Measurements from ENCODE around the gene ST3GAL2.
"Not testable (repeated sequence)": the region's sequence is repeated elsewhere in the genome, so short reads cannot be mapped to it uniquely, and the experiment has no call there.

The ST3GAL2 gene

GRCh38 chr16:70378869-70379493 lies 59.9 kb downstream of the ST3GAL2 start:
- DNase-seq (ENCODE audit: insufficient read length, low spot score) (no peak), FAIRE-seq (no peak)
- TF ChIP-seq POU2F2 (IDR thresholded peaks at IDR 0.05; ENCODE audit: low read depth, low read length) = no peak
- TF ChIP-seq PAX5 (IDR thresholded peaks at IDR 0.05; ENCODE audit: insufficient read depth, low read length, severe bottlenecking) = no peak
- TF ChIP-seq TAF1 (IDR thresholded peaks at IDR 0.05; ENCODE audit: low read depth, low read length) = no peak
- no peak for TF ChIP-seq SPI1 (IDR thresholded peaks at IDR 0.05; ENCODE audit: low read depth, low read length)
- TF ChIP-seq POLR2AphosphoS5 (IDR thresholded peaks at IDR 0.05; ENCODE audit: low read depth, low read length) = no peak; the same call in 1 of the 2 replicates
- TF ChIP-seq POLR2A (IDR thresholded peaks at IDR 0.05; ENCODE audit: low read depth, low read length) = no peak

GRCh38 chr16:70377782-70378181 lies 61.1 kb downstream of the ST3GAL2 start:
- DNase-seq (ENCODE audit: insufficient read length, low spot score) = no peak
- TF ChIP-seq POU2F2 (IDR thresholded peaks at IDR 0.05; ENCODE audit: low read depth, low read length) (no peak), TAF1 (IDR thresholded peaks at IDR 0.05; ENCODE audit: low read depth, low read length) (no peak), POLR2A (IDR thresholded peaks at IDR 0.05; ENCODE audit: low read depth, low read length) (no peak), PAX5 (IDR thresholded peaks at IDR 0.05; ENCODE audit: insufficient read depth, low read length, severe bottlenecking) (no peak), SPI1 (IDR thresholded peaks at IDR 0.05; ENCODE audit: low read depth, low read length) (no peak), POLR2AphosphoS5 (IDR thresholded peaks at IDR 0.05; ENCODE audit: low read depth, low read length) (no peak)
- no peak for FAIRE-seq

- FAIRE-seq = no peak
- no peak for DNase-seq (ENCODE audit: insufficient read length, low spot score)
- no peak for TF ChIP-seq SPI1 (IDR thresholded peaks at IDR 0.05; ENCODE audit: low read depth, low read length)
- TF ChIP-seq POLR2A (IDR thresholded peaks at IDR 0.05; ENCODE audit: low read depth, low read length) = 0 out of 2 replicates have a peak, but pooled peaks have one; percentile 38
- TF ChIP-seq PAX5 (IDR thresholded peaks at IDR 0.05; ENCODE audit: insufficient read depth, low read length, severe bottlenecking) = no peak
Measured at GRCh38 chr16:70375636-70376611, 63.0 kb downstream of the ST3GAL2 start.

GRCh38 chr16:70374213-70374612 lies 64.7 kb downstream of the ST3GAL2 start:
- TF ChIP-seq SPI1 (IDR thresholded peaks at IDR 0.05; ENCODE audit: low read depth, low read length) (no peak), POU2F2 (IDR thresholded peaks at IDR 0.05; ENCODE audit: low read depth, low read length) (no peak), TAF1 (IDR thresholded peaks at IDR 0.05; ENCODE audit: low read depth, low read length) (no peak), PAX5 (IDR thresholded peaks at IDR 0.05; ENCODE audit: insufficient read depth, low read length, severe bottlenecking) (no peak), POLR2AphosphoS5 (IDR thresholded peaks at IDR 0.05; ENCODE audit: low read depth, low read length) (no peak), POLR2A (IDR thresholded peaks at IDR 0.05; ENCODE audit: low read depth, low read length) (no peak)
- DNase-seq (ENCODE audit: insufficient read length, low spot score) (no peak), FAIRE-seq (no peak)

GRCh38 chr16:70372921-70373728 lies 65.8 kb downstream of the ST3GAL2 start:
- TF ChIP-seq POLR2A (IDR thresholded peaks at IDR 0.05; ENCODE audit: low read depth, low read length) = peak; percentile 30; the same call in 1 of the 2 replicates
- TF ChIP-seq POU2F2 (IDR thresholded peaks at IDR 0.05; ENCODE audit: low read depth, low read length) = no peak
- TF ChIP-seq SPI1 (IDR thresholded peaks at IDR 0.05; ENCODE audit: low read depth, low read length) = no peak
- DNase-seq (ENCODE audit: insufficient read length, low spot score) (no peak), FAIRE-seq (no peak)

DNA sequence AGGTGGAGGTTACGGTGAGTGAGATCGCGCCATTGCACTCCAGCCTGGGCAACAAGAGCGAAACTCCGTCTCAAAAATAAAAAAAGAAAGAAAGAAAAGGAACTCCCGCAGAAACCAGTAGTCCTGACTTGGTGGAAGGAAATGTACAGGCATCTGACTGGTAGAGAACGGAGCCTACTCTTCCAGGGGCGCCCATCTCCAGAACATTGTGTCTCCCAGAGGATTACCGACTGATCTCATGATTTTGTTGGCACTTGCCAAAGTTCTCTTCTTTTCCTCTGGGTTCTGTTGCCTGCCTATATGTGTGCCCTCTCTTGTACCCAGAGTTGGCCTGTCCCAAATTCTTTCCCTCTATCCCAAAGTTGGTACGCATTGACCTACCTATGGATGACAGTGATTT lies 68.0 kb downstream of the ST3GAL2 start:
- DNase-seq (ENCODE audit: insufficient read length, low spot score) = no peak
- no peak for FAIRE-seq
- TF ChIP-seq POLR2A (IDR thresholded peaks at IDR 0.05; ENCODE audit: low read depth, low read length) (no peak), POU2F2 (IDR thresholded peaks at IDR 0.05; ENCODE audit: low read depth, low read length) (no peak), PAX5 (IDR thresholded peaks at IDR 0.05; ENCODE audit: insufficient read depth, low read length, severe bottlenecking) (no peak), POLR2AphosphoS5 (IDR thresholded peaks at IDR 0.05; ENCODE audit: low read depth, low read length) (no peak), SPI1 (IDR thresholded peaks at IDR 0.05; ENCODE audit: low read depth, low read length) (no peak), TAF1 (IDR thresholded peaks at IDR 0.05; ENCODE audit: low read depth, low read length) (no peak)

GRCh38 chr16:70370145-70370544 lies 68.8 kb downstream of the ST3GAL2 start:
- DNase-seq (ENCODE audit: insufficient read length, low spot score) = not testable (repeated sequence)
- FAIRE-seq = peak; percentile 79

GRCh38 chr16:70364399-70364798 lies 74.5 kb downstream of the ST3GAL2 start:
- FAIRE-seq (no peak), DNase-seq (ENCODE audit: insufficient read length, low spot score) (peak; percentile 15)
- no peak for TF ChIP-seq TAF1 (IDR thresholded peaks at IDR 0.05; ENCODE audit: low read depth, low read length)
- no peak for TF ChIP-seq SPI1 (IDR thresholded peaks at IDR 0.05; ENCODE audit: low read depth, low read length)
- no peak for TF ChIP-seq POU2F2 (IDR thresholded peaks at IDR 0.05; ENCODE audit: low read depth, low read length)

DNA sequence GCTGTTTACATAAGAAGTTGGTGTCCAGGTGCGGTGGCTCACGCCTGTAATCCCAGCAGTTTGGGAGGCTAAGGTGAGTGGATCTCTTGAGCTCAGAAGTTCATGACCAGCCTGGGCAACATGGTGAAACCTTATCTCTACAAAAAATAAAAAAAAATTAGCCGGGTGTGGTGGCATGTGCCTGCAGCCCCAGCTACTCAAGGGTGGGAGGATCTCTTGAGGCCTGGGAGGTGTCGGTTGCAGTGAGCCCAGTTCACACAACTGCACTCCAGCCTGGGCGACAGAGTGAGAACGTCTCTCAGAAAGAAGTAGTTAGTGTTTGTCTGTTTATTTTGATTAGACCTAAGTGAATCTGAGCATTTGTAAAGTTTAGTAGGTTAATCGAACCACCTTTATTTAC lies 79.3 kb downstream of the ST3GAL2 start:
- TF ChIP-seq SPI1 (IDR thresholded peaks at IDR 0.05; ENCODE audit: low read depth, low read length) (no peak), PAX5 (IDR thresholded peaks at IDR 0.05; ENCODE audit: insufficient read depth, low read length, severe bottlenecking) (no peak), TAF1 (IDR thresholded peaks at IDR 0.05; ENCODE audit: low read depth, low read length) (no peak), POU2F2 (IDR thresholded peaks at IDR 0.05; ENCODE audit: low read depth, low read length) (no peak), POLR2AphosphoS5 (IDR thresholded peaks at IDR 0.05; ENCODE audit: low read depth, low read length) (no peak), POLR2A (IDR thresholded peaks at IDR 0.05; ENCODE audit: low read depth, low read length) (no peak)
- DNase-seq (ENCODE audit: insufficient read length, low spot score) = no peak
- no peak for FAIRE-seq
